Nephron progenitor cell (in vitro differentiated cells): ENCODE results near the gene TICAM2.

Source experiments
- DNase-seq: peaks from one replicate; pipeline ENCODE4 v3.0.0; 2021
- H3K27ac Mint-ChIP-seq: 2 replicates; pipeline ENCODE4 v1.8.0; 2021; ENCODE audit warnings: mild to moderate bottlenecking, moderate library complexity, mixed read lengths
- H3K27me3 Mint-ChIP-seq: 2 replicates; pipeline ENCODE4 v1.8.0; 2021; ENCODE audit warnings: mild to moderate bottlenecking, low read depth, mixed read lengths; ENCODE audit not compliant: poor library complexity
- H3K36me3 Mint-ChIP-seq: 2 replicates; pipeline ENCODE4 v1.8.0; 2021; ENCODE audit warnings: low read depth, mixed read lengths
- H3K4me1 Mint-ChIP-seq: 2 replicates; pipeline ENCODE4 v1.8.0; 2021; ENCODE audit warnings: mixed read lengths
- H3K4me3 Mint-ChIP-seq: 2 replicates; pipeline ENCODE4 v1.8.0; 2021; ENCODE audit warnings: mild to moderate bottlenecking, moderate library complexity, mixed read lengths
- H3K9me3 Mint-ChIP-seq: 2 replicates; pipeline ENCODE4 v1.8.0; 2021; ENCODE audit warnings: mild to moderate bottlenecking, moderate library complexity, mixed read lengths
- TF ChIP-seq, protein P1 (sequence below): fragments of 200-600 bp; sonication (generic); IDR thresholded peaks from 2 replicates; pipeline ENCODE4 v1.5.0; 2021; ENCODE audit warnings: antibody characterized with exemption

The TICAM2 gene

DNA sequence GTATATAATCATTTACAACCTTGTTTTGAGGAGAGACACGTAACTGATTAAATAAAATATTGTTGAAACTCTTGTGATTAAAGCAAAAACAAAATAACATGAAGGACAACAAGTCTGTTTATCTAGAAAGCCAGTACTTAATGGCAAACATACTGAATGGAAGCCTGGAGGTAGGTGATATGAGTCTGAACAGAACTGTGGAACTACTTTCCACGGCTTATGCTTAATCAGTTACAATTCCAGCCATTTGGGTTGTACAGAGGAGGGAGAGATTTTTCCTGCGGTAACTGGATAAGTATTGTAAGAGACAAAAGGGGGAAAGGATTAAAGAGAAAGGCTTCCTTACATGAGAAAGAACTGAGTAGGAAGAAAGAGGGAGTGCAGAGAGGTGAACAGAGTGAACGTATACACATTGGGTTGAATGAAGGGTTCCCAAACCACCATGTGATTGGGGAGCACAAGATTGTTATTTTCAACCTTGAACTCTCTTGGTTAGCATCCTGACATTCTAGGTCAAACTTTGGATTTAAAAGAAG is 19.2 kb upstream of the TICAM2 start:
- Mint-ChIP-seq H3K27ac (no peak overlapping the region), H3K4me3 (peak overlapping the region; percentile 9), H3K9me3 (no peaks in the 10 kb centered on the region), H3K4me1 (peaks cover 9% of the 10 kb centered on the region), H3K27me3 (no peaks in the 10 kb centered on the region), H3K36me3 (peaks cover 25% of the 10 kb centered on the region)
- TF ChIP-seq, protein P1, sequence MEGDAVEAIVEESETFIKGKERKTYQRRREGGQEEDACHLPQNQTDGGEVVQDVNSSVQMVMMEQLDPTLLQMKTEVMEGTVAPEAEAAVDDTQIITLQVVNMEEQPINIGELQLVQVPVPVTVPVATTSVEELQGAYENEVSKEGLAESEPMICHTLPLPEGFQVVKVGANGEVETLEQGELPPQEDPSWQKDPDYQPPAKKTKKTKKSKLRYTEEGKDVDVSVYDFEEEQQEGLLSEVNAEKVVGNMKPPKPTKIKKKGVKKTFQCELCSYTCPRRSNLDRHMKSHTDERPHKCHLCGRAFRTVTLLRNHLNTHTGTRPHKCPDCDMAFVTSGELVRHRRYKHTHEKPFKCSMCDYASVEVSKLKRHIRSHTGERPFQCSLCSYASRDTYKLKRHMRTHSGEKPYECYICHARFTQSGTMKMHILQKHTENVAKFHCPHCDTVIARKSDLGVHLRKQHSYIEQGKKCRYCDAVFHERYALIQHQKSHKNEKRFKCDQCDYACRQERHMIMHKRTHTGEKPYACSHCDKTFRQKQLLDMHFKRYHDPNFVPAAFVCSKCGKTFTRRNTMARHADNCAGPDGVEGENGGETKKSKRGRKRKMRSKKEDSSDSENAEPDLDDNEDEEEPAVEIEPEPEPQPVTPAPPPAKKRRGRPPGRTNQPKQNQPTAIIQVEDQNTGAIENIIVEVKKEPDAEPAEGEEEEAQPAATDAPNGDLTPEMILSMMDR = no peak
- no peak for DNase-seq

DNA sequence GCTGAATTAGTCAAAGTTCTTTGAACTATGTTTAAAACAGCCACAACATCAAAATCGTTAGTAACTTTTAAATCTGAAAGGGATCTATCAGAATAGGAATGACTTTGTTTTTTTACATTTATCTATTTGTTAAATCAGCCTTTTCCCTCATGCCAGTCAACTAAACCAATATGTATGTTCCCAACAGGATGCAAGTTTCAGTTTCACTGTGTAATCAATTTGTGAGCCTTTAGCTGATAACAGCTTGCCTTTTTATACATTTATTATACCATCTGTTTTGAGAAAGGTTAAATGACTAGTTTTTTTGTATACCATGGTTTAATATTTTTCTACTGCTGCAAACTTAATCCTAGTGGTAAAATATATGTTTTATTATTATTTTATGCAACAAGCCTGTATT is 14.6 kb upstream of the TICAM2 start:
- TF ChIP-seq, protein P1 = no peak
- Mint-ChIP-seq H3K4me3 (no peak overlapping the region), H3K27me3 (no peaks in the 10 kb centered on the region)

DNA sequence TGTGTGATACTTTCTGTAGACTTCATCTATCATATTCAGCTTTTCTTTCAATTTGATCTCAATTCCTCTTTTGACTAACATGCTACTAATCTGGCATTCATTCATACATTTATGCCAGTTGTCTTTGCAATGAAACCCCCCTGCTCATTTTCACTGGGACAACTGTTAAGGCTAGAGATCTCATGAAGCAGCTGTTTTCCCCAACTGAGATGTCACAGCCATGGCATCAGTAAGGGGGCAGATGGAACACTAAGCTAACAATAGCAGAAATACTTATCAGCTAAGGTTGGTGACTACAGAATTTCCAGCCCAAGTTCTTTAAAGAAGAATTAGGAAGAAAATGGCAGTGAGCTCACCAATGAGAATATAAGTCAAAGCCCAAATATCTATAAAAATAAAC is 14.2 kb upstream of the TICAM2 start:
- Mint-ChIP-seq H3K36me3 (peaks cover 42% of the 10 kb centered on the region), H3K4me3 (no peak overlapping the region), H3K27ac (no peak overlapping the region), H3K9me3 (no peaks in the 10 kb centered on the region), H3K4me1 (peaks cover 3% of the 10 kb centered on the region), H3K27me3 (no peaks in the 10 kb centered on the region)
- DNase-seq = no peak
- TF ChIP-seq, protein P1 = no peak

More for the DNA sequence above, 14.6 kb upstream of the TICAM2 start:
- DNase-seq = no peak
- H3K4me1 Mint-ChIP-seq = peaks cover 5% of the 10 kb centered on the region
- peaks cover 42% of the 10 kb centered on the region for H3K36me3 Mint-ChIP-seq
- no peak overlapping the region for H3K27ac Mint-ChIP-seq
- H3K9me3 Mint-ChIP-seq = no peaks in the 10 kb centered on the region

DNA sequence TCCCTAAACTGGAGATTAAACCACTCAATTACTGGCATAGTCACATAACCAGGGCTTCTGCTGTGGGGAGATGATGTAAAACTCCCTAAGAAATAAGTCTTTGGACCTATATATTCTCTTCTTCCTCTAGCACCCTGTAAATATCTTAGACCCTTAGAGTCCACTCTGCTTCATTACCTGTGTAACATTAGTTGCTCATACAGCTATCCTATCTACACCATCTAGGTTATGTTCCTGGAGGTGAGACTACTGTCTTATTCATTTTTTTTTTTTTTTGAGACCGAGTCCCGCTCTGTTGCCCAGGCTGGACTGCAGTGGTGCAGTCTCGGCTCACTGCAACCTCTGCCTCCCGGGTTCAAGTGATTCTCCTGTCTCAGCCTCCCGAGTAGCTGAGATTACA is 9.6 kb upstream of the TICAM2 start:
- Mint-ChIP-seq H3K4me1 (no peaks in the 10 kb centered on the region), H3K27me3 (no peaks in the 10 kb centered on the region), H3K4me3 (no peak overlapping the region), H3K36me3 (peaks cover 28% of the 10 kb centered on the region), H3K27ac (no peak overlapping the region), H3K9me3 (no peaks in the 10 kb centered on the region)
- TF ChIP-seq, protein P1 = no peak
- DNase-seq = no peak

DNA sequence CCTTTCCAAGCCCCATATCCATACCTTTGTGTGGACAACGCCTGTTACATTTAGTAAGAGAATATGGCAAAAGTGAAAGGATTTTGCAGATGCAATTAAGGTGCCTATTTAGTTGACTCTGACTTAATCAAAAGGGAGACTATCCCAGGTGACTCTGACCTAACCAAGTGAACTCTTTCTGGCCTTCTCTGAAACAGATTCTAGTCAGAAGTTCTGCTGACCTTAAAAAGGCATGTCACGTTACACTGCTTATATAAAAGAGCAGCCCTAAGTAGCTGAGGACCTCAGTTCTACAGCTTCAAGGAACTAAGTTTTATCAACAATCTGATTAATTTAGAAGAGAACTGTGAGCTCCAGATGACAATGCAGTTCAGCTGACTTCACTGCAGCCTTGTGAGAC is 5.7 kb upstream of the TICAM2 start:
- H3K27me3 Mint-ChIP-seq = no peaks in the 10 kb centered on the region
- no peaks in the 10 kb centered on the region for H3K9me3 Mint-ChIP-seq
- peaks cover 1% of the 10 kb centered on the region for H3K4me1 Mint-ChIP-seq
- no peak for DNase-seq
- H3K36me3 Mint-ChIP-seq = peaks cover 40% of the 10 kb centered on the region
- no peak overlapping the region for H3K27ac Mint-ChIP-seq
- no peak overlapping the region for H3K4me3 Mint-ChIP-seq
- TF ChIP-seq, protein P1 = no peak

DNA sequence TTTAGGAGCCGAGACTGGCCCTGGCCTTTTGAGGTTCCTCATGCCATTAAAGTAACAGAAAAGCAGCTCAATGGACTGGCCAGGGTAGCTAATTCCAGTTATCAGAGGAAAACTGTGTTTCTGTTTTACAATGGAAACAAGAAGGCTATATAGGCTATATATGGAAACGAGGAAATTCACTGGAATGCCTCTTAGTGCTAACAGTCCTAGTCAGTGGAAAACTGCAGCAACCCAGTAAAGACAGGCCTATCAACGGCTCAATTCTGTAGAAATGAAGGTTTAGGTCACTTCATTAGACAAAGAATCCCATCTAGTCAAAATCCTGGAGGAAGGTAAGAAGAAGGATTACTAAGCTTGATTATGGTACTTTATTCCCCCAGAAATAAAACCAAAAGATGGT is 3.2 kb upstream of the TICAM2 start:
- H3K4me3 Mint-ChIP-seq = no peak overlapping the region
- TF ChIP-seq, protein P1 = no peak
- H3K27me3 Mint-ChIP-seq = peaks cover 4% of the 10 kb centered on the region
- no peaks in the 10 kb centered on the region for H3K9me3 Mint-ChIP-seq
- H3K36me3 Mint-ChIP-seq = peaks cover 44% of the 10 kb centered on the region
- H3K4me1 Mint-ChIP-seq = peaks cover 9% of the 10 kb centered on the region
- H3K27ac Mint-ChIP-seq = no peak overlapping the region
- no peak for DNase-seq
